ENCODE measurements around the gene LRRC7. TPM values are rescaled to one million over a fixed set of nuclear protein-coding genes. Genes with fewer than 3 reads are reported as not detected.
"Not testable (repeated sequence)": the region's sequence is repeated elsewhere in the genome, so short reads cannot be mapped to it uniquely, and the experiment has no call there.

LRRC7 gene
- total RNA-seq, 2 experiments from 2014 or later: not detected

GRCh38 chr1:69962452-69962851, 394.7 kb downstream of the LRRC7 start:
- not testable (repeated sequence) for H3K9me3 Mint-ChIP-seq; ATAC-seq (ENCODE audit: low read depth)

GRCh38 chr1:69967245-69967766, 399.6 kb downstream of the LRRC7 start:
- H3K36me3 Mint-ChIP-seq: no peaks in the 10 kb centered on the region
- H3K9me3 Mint-ChIP-seq: peaks cover 5% of the 10 kb centered on the region
- DNase-seq: no peak
- no peaks in the 10 kb centered on the region for H3K4me1 Mint-ChIP-seq
- H3K27me3 Mint-ChIP-seq: no peaks in the 10 kb centered on the region
- no peak for ATAC-seq (ENCODE audit: low read depth)
- H3K4me3 Mint-ChIP-seq: no peak overlapping the region
- POLR2A ChIA-PET: no interaction called here
- no peak overlapping the region for H3K27ac Mint-ChIP-seq

More at GRCh38 chr1:69962452-69962851, 394.7 kb downstream of the LRRC7 start:
- H3K36me3 Mint-ChIP-seq, POLR2A ChIA-PET, H3K27ac Mint-ChIP-seq, H3K27me3 Mint-ChIP-seq, DNase-seq, H3K4me3 Mint-ChIP-seq, H3K4me1 Mint-ChIP-seq: not testable (repeated sequence)

DNA sequence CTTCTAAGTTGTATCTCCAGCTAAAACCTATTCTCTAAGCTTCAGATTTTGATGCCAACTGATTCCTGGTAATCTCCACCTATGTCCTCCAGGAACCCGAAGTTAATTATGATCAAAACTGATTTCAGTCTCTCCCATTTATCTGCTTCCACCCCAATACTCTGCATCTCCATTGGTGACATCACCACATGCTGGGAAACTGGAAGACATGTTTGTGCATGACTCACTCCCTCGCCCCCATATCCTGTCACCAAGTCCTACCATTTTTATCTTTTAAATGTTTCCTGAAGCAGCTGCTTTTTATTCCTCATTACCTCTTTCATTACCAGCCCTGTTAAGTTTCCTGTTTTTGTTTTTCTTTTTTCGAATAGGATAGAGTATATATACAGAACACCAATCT, 409.2 kb downstream of the LRRC7 start:
- Mint-ChIP-seq H3K27ac (no peak overlapping the region), H3K36me3 (no peaks in the 10 kb centered on the region), H3K4me1 (no peaks in the 10 kb centered on the region), H3K9me3 (no peaks in the 10 kb centered on the region), H3K27me3 (peaks cover 1% of the 10 kb centered on the region), H3K4me3 (no peak overlapping the region)
- POLR2A ChIA-PET: no interaction called here
- ATAC-seq (ENCODE audit: low read depth) (no peak), DNase-seq (no peak)

- H3K36me3 Mint-ChIP-seq: no peaks in the 10 kb centered on the region
- DNase-seq: no peak
- H3K9me3 Mint-ChIP-seq: no peaks in the 10 kb centered on the region
- POLR2A ChIA-PET: no interaction called here
- H3K4me3 Mint-ChIP-seq: no peak overlapping the region
- no peak for ATAC-seq (ENCODE audit: low read depth)
- peaks cover 1% of the 10 kb centered on the region for H3K27me3 Mint-ChIP-seq
- no peak overlapping the region for H3K27ac Mint-ChIP-seq
- no peaks in the 10 kb centered on the region for H3K4me1 Mint-ChIP-seq
Measured at GRCh38 chr1:69982992-69983391, 415.3 kb downstream of the LRRC7 start.

GRCh38 chr1:69985376-69985775, 417.7 kb downstream of the LRRC7 start:
- H3K27me3 Mint-ChIP-seq: peaks cover 1% of the 10 kb centered on the region
- no peak for ATAC-seq (ENCODE audit: low read depth)

DNA sequence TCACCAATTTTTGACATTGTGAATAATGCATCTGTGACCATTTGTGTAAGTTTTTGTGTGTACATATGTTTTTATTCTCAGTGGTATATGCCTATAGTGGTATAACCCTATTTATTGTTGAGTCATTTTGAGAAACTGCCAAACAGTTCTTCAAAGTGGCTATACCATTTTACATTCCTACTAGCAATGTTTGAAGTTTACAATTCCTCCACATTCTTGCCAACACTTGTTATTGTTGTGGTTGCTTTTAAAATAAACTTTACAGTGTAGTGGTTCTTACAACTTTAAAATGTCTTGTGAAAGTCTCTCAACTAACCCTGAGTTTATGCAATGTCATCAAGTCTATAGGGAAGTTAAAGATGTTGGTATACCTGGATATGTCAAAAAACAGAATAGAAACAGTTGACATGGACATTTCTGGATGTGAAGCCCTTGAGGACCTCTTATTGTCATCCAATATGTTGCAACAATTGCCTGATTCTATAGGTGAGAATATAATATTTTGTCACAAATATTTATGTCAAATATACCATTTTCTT, 418.2 kb downstream of the LRRC7 start:
- ATAC-seq (ENCODE audit: low read depth): no peak

More at GRCh38 chr1:69985376-69985775, 417.7 kb downstream of the LRRC7 start:
- no peak for DNase-seq
- no peak overlapping the region for H3K27ac Mint-ChIP-seq
- H3K36me3 Mint-ChIP-seq: no peaks in the 10 kb centered on the region
- no peaks in the 10 kb centered on the region for H3K9me3 Mint-ChIP-seq
- no peak overlapping the region for H3K4me3 Mint-ChIP-seq
- H3K4me1 Mint-ChIP-seq: no peaks in the 10 kb centered on the region
- POLR2A ChIA-PET: no interaction called here

GRCh38 chr1:69987881-69988280, 420.2 kb downstream of the LRRC7 start:
- Mint-ChIP-seq H3K4me1 (no peaks in the 10 kb centered on the region), H3K9me3 (no peaks in the 10 kb centered on the region), H3K27ac (no peak overlapping the region), H3K27me3 (no peaks in the 10 kb centered on the region), H3K4me3 (no peak overlapping the region), H3K36me3 (no peaks in the 10 kb centered on the region)
- DNase-seq: no peak
- ATAC-seq (ENCODE audit: low read depth): no peak
- POLR2A ChIA-PET: no interaction called here

More for the DNA sequence above, 418.2 kb downstream of the LRRC7 start:
- POLR2A ChIA-PET: no interaction called here
- peaks cover 1% of the 10 kb centered on the region for H3K27me3 Mint-ChIP-seq
- H3K4me1 Mint-ChIP-seq: no peaks in the 10 kb centered on the region
- H3K4me3 Mint-ChIP-seq: no peak overlapping the region
- no peak for DNase-seq
- no peaks in the 10 kb centered on the region for H3K36me3 Mint-ChIP-seq
- H3K27ac Mint-ChIP-seq: no peak overlapping the region
- no peaks in the 10 kb centered on the region for H3K9me3 Mint-ChIP-seq

DNA sequence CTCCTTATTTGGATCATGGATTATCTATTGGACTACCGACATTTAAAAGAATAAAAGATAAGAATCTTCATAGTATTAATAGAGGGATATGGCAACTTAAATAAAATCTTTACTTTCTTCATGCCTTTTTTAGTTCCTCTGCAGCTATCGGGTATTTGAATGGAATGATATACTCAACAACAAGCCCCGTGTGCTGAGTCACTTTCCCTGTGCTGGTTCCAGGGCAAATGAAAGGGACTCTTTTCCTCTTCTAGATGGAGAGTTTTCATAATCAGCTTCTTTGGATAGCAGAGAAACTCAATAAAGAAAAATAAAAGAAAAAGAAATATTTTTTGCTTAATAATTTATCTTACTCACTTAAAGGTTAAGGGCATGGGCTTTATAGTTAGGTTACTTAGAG, 423.9 kb downstream of the LRRC7 start:
- H3K27ac Mint-ChIP-seq: no peak overlapping the region
- H3K36me3 Mint-ChIP-seq: no peaks in the 10 kb centered on the region
- no peak overlapping the region for H3K4me3 Mint-ChIP-seq
- H3K9me3 Mint-ChIP-seq: no peaks in the 10 kb centered on the region
- H3K27me3 Mint-ChIP-seq: no peaks in the 10 kb centered on the region
- H3K4me1 Mint-ChIP-seq: no peaks in the 10 kb centered on the region
- ATAC-seq (ENCODE audit: low read depth) (no peak), DNase-seq (no peak)
- POLR2A ChIA-PET: no interaction called here

- ATAC-seq (ENCODE audit: low read depth) (no peak), DNase-seq (no peak)
- Mint-ChIP-seq H3K36me3 (no peaks in the 10 kb centered on the region), H3K27me3 (no peaks in the 10 kb centered on the region), H3K27ac (no peak overlapping the region), H3K4me3 (no peak overlapping the region), H3K9me3 (no peaks in the 10 kb centered on the region), H3K4me1 (no peaks in the 10 kb centered on the region)
- POLR2A ChIA-PET: no interaction called here
Measured at GRCh38 chr1:69992594-69992993, 424.9 kb downstream of the LRRC7 start.

DNA sequence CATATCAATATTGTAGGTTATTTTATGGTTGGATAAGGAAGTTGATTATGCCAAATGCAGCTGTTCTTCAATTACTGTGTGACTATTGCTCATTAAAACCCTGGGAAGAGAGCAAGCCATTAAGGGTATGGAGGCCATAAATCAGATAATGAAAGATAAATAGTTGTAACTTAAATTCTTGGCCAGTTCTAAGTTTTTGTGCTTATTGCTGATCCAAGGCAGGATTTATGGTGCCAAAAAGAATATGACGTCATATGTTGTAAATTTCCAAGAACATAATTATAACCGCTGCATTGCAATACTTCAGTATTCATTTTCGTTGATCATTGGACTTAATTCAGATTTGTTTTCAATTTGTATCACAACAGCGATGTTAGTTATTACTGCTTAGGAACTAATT, 426.1 kb downstream of the LRRC7 start:
- POLR2A ChIA-PET: no interaction called here
- Mint-ChIP-seq H3K27ac (no peak overlapping the region), H3K9me3 (no peaks in the 10 kb centered on the region), H3K36me3 (no peaks in the 10 kb centered on the region), H3K4me3 (no peak overlapping the region), H3K27me3 (no peaks in the 10 kb centered on the region), H3K4me1 (no peaks in the 10 kb centered on the region)
- ATAC-seq (ENCODE audit: low read depth) (no peak), DNase-seq (no peak)

DNA sequence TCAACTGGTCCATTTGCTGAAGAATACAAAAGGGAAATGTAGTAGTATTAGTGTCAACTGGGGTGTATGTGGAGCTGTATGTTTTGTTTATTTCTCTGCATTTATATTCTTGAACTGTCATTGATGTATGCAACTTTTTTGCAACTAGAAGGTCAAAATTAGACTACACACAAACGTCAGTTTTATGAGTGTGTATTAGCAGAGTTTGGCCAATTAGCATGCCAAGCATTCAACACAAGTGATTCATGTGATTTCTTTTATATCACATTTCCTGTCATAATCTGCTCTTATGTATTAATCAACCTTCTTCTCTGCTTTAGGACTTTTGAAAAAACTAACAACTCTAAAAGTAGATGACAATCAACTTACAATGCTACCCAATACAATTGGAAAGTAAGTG, 426.5 kb downstream of the LRRC7 start:
- no peaks in the 10 kb centered on the region for H3K36me3 Mint-ChIP-seq
- no peak for DNase-seq
- POLR2A ChIA-PET: no interaction called here
- no peaks in the 10 kb centered on the region for H3K4me1 Mint-ChIP-seq
- ATAC-seq (ENCODE audit: low read depth): no peak
- H3K4me3 Mint-ChIP-seq: no peak overlapping the region
- H3K27ac Mint-ChIP-seq: no peak overlapping the region
- no peaks in the 10 kb centered on the region for H3K27me3 Mint-ChIP-seq
- H3K9me3 Mint-ChIP-seq: no peaks in the 10 kb centered on the region

DNA sequence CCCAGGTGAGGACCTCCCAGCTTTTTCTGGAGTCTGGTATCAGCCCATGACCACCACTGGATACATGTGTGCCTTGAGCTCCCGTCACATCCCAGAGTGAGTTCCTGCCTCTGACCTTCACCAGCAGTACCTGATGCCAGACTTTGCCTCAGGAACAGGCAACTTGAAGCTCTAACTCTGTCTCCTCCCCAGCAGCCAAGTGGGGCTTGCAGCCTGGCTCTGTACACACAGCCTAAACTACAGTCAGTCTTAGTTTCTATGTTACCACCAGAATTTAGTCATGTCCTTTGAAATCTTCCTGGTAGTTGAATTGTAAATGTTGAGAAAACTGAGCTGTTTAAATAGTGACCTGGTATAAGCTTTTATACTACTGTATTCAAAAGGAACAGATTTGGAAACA, 431.1 kb downstream of the LRRC7 start:
- POLR2A ChIA-PET: no interaction called here
- no peak overlapping the region for H3K4me3 Mint-ChIP-seq
- H3K27ac Mint-ChIP-seq: no peak overlapping the region
- H3K36me3 Mint-ChIP-seq: no peaks in the 10 kb centered on the region
- ATAC-seq (ENCODE audit: low read depth) (no peak), DNase-seq (no peak)
- H3K4me1 Mint-ChIP-seq: no peaks in the 10 kb centered on the region
- H3K9me3 Mint-ChIP-seq: no peaks in the 10 kb centered on the region
- H3K27me3 Mint-ChIP-seq: no peaks in the 10 kb centered on the region

DNA sequence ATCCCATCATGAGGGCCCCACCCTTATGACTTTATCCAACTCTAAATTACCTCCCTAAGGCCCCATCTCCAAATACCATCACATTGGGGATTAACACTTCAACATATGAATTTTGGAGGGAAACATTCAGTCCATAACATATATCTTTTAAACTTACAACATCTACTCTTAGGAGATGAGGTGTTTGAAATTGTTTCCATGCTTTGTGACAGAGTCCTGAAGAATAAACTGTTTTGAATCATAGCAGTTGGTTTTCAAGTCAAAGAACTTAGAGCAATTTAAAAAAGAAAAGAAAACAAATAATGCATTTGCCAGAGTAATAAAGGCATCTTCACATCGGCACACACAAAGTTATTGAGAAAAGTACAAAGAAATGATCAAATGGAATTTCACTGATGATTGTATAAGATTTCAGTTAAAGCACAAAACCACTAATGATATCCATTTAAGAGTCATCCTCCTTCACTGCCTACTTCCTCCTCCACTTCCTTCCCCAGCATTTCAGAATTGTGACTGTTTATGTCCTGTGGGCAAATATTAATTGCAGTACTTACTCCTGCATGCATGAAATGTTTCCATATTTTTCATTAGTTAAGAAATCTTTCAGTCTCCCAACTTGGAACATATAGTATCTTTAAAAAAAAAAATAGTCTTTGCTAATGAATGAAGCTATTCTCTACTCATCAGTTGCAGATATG, 435.6 kb downstream of the LRRC7 start:
- Mint-ChIP-seq H3K27me3 (no peaks in the 10 kb centered on the region), H3K4me3 (no peak overlapping the region), H3K9me3 (no peaks in the 10 kb centered on the region), H3K4me1 (no peaks in the 10 kb centered on the region), H3K27ac (no peak overlapping the region), H3K36me3 (no peaks in the 10 kb centered on the region)
- ATAC-seq (ENCODE audit: low read depth) (no peak), DNase-seq (no peak)
- POLR2A ChIA-PET: no interaction called here

DNA sequence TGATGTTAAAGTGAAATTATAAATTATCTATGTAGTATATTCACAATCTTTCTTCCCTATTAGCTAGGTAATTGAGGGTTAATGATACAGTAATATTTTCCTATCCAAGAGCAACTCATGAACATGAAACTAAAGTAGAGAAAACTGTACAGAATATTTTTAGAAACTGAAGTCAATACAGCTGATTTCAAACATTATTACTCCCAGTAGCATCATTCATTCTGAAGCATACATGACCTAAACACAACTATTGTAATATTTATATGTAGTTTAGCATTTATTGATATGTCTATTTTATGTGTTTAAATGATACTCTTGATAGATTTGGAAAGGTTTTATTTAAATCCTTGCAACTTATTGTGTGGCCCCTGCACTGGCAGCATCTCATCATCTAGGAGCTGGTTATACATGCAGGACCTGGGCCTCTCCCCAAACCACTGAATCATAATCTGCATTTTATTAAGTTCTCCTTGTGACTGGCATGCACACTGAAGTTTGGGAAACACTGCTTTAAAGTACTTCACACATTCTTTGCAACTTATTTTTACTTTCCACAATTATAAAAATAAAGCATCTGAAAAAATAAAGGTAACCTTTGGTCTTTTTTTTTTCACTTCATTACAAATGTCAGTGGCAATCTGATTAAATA, 437.8 kb downstream of the LRRC7 start:
- H3K36me3 Mint-ChIP-seq: no peaks in the 10 kb centered on the region
- H3K27me3 Mint-ChIP-seq: no peaks in the 10 kb centered on the region
- DNase-seq (no peak), ATAC-seq (ENCODE audit: low read depth) (no peak)
- no peaks in the 10 kb centered on the region for H3K4me1 Mint-ChIP-seq
- H3K9me3 Mint-ChIP-seq: no peaks in the 10 kb centered on the region
- POLR2A ChIA-PET: no interaction called here
- H3K27ac Mint-ChIP-seq: no peak overlapping the region
- H3K4me3 Mint-ChIP-seq: no peak overlapping the region
